GM12865 (cell line): ENCODE measurements around the gene TMEM269.

Source experiments
- DNase-seq: peaks from one replicate; pipeline ENCODE4 v3.0.0; 2010; ENCODE audit warnings: low read depth
- H3K4me3 ChIP-seq: 2 replicates; pipeline ENCODE4 v1.5.1; 2011; ENCODE audit warnings: mild to moderate bottlenecking, low read depth, low read length, control low read depth
- TF ChIP-seq, protein P1 (sequence below): IDR thresholded peaks from 2 replicates; pipeline ENCODE4 v1.5.1; 2011; ENCODE audit warnings: low read length, control low read depth, low read depth, inconsistent platforms; ENCODE audit not compliant: insufficient read depth; ENCODE audit errors: missing control alignments

Gene TMEM269

DNA sequence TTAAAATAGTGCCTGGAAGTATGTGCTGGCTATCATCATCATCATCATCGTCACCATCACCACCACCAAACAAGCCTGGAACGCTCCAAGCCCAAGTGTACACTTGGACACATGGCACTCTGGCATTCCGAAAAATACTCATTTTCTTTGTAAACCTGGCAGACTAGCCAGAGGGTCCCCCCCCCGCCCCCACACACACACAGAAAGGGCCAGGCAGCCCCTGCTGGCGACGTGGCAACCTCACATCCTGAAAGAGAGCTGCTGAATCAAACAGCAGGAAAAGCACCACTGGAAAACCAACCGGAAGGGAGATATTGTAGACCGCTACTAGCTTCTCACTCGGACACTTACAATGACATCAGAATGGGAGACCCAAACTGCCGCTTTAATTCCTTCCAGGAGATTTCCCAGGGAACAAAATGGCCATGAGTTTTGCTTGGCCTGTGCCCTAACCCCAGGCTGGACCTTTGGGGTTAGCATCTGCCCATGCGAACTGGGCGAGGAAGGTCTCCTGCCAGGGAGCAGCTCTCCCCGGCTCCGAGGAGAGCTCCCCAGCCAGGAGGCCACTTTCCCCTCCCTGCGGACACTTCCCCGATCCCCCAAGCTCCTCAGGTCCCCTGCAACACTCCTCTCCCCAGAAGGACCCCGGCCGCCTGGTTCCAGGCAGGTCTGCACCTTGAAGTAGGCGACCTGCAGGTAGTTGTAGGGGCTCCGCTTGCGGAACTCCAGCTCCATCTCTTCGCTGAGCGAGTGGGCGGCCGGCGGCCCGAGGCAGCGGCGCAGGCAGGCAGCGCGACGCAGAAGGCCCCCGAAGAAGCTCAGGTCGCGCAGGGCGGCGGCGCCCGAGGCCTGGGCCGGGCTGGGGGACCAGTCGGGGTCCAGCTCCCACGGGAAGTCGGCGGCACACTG, 18.7 kb upstream of the TMEM269 start:
- H3K4me3 ChIP-seq, result peak overlapping the region; percentile 99
- TF ChIP-seq, protein P1, sequence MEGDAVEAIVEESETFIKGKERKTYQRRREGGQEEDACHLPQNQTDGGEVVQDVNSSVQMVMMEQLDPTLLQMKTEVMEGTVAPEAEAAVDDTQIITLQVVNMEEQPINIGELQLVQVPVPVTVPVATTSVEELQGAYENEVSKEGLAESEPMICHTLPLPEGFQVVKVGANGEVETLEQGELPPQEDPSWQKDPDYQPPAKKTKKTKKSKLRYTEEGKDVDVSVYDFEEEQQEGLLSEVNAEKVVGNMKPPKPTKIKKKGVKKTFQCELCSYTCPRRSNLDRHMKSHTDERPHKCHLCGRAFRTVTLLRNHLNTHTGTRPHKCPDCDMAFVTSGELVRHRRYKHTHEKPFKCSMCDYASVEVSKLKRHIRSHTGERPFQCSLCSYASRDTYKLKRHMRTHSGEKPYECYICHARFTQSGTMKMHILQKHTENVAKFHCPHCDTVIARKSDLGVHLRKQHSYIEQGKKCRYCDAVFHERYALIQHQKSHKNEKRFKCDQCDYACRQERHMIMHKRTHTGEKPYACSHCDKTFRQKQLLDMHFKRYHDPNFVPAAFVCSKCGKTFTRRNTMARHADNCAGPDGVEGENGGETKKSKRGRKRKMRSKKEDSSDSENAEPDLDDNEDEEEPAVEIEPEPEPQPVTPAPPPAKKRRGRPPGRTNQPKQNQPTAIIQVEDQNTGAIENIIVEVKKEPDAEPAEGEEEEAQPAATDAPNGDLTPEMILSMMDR, result peak; percentile 48
- DNase-seq, result peak; percentile 58

DNA sequence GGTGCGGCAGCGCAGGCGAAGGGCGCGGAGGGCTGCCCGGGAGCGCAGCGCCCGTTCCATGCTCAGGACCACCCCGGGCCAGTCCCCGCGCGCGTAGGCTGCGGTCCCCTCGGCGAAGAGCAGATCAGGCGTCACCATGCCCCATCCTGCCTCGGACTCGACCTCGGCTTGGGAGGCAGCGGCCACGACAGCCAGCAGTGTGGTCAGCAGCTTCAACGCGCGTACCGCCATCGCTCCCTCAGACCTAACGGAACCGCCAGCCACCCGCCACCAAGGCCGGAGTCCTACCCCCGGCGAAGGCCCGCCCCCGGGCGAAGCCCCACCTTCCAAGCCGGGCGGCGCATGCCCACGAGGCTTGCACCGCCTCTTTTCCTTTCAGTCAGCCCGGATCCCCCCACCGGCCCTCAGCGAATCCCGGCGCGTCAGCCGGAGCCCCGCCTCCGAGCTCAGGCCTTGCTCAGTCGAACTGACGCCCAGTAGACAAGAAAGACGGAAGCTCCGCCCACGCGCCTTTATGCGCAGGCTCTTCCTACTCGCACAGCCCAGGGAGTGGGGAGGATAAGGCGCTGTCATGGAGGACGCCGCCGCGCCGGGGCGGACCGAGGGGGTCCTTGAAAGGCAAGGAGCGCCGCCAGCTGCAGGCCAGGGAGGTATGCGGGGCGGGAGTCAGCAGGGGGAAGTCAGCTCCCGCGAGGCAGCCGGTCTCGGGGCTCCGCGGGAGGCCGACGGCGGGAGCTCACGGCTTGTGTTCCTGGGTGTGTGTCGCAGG, 17.9 kb upstream of the TMEM269 start, which contains the start of the genes C1orf50 and P3H1:
Gene C1orf50, plus strand, starts transcription at position 509 of the 769 bp plus-strand sequence. Its CDS starts 63 bp downstream, at position 572.
Gene P3H1, minus strand, starts transcription at position 288 of the 769 bp plus-strand sequence. Its CDS starts 57 bp downstream, at position 231.
- DNase-seq, result peak; percentile 99
- TF ChIP-seq, protein P1, result no peak
- peak within 1 kb of the TSS; percentile 99 for H3K4me3 ChIP-seq

DNA sequence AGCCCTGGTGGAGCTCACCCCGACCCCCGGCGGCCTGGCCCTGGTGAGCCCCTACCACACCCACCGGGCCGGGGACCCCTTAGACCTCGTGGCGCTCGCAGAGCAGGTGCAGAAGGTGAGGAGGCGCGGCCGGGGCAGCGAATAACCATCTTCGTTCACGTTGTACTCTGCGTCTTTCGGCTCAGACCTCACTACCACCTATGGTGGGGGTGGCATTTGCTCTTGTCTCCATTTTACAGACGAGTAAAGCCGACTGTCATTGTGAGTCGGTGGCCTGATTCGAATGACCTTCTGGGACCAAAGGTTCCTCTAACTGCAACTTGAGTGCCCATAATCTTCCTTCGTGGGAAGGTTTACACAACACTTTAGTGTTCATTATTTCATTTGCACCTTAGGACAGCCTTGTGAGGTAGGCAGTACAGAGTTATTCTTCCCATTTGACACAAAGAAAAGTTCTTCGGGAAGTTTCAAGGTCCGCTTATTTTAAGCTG, 17.2 kb upstream of the TMEM269 start:
- TF ChIP-seq, protein P1, result no peak
- no peak for DNase-seq
- H3K4me3 ChIP-seq, result peak overlapping the region; percentile 99

DNA sequence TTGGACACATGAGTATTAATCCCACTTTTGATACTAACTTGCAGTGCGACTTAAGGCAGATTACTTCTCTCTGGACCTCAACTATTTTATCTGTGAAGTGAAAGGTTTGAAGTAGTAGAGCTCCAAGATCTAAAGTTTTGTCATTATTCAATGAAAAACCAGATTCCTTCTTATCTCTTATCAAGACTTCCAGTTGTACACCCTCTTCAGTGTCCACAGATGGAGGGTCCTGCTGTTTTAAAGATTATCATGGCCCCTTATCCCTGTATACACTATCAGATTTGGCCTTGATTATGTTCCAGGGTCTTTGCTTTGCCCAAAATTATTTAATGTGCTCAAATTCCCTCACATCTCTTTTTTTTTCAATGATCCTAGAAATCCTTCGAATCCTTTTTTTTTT, 16.6 kb upstream of the TMEM269 start:
- TF ChIP-seq, protein P1, result no peak
- DNase-seq, result no peak
- peak overlapping the region; percentile 99 for H3K4me3 ChIP-seq

DNA sequence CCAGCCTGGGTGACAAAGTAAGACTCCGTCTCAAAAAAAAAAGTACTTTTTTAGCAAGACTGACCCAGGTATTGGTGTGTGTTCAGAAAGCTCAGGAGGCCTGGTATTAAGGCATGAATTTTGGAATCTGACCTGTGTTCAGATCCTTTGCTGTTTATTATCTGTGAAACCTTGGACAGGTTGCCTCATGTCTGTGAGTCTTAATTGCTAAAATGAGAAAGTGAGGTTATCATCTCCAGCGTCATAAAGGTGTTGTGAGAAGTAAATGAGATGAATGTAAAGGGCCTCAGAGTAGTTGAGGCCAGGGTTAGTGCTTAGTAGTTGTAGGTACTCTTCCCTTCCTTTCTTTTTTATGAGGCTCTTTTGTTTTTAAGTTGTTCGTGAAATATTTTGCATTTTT, 15.0 kb upstream of the TMEM269 start:
- TF ChIP-seq, protein P1, result no peak

GRCh38 chr1:42773420-42773819, 11.4 kb upstream of the TMEM269 start:
- DNase-seq, result no peak
- no peak overlapping the region for H3K4me3 ChIP-seq
- TF ChIP-seq, protein P1, result no peak

More for the DNA sequence above, 15.0 kb upstream of the TMEM269 start:
- no peak for DNase-seq
- no peak overlapping the region for H3K4me3 ChIP-seq
